HepG2 (cell line): ENCODE data around the gene FHIT. TPM values are rescaled to one million over a fixed set of nuclear protein-coding genes. Genes with fewer than 3 reads are reported as not detected.

Experiments used
- ATF7 ChIP-seq, 2 experiments: fragments of 450-650 bp in 1 of 2; sonication (generic) in 1 of 2; formaldehyde crosslinking in 1 of 2; IDR thresholded peaks; 2 replicates each; pipeline versions ENCODE4 v1.4.0 to v1.6.1; 2016 to 2020; ENCODE audit warnings: antibody characterized with exemption in 1 of 2, mild to moderate bottlenecking in 1 of 2, missing genetic modification reagents in 1 of 2
- GTF2F1 ChIP-seq: fragments of 150-350 bp; IDR thresholded peaks from 2 replicates; pipeline ENCODE4 v1.6.1; 2014; ENCODE audit warnings: low read length
- HNF4A ChIP-seq: sonication (generic); formaldehyde crosslinking; IDR thresholded peaks from 2 replicates; pipeline ENCODE4 v1.4.0; 2020; ENCODE audit warnings: missing genetic modification reagents
- HNRNPUL1 ChIP-seq: fragments of 200-400 bp; formaldehyde crosslinking; IDR thresholded peaks from 2 replicates; pipeline ENCODE4 v1.6.1; 2017; ENCODE audit warnings: low read depth, mild to moderate bottlenecking, low read length, moderate library complexity
- JUNB ChIP-seq: sonication (generic); formaldehyde crosslinking; IDR thresholded peaks from 2 replicates; pipeline ENCODE4 v1.8.0; 2022; ENCODE audit warnings: missing genetic modification reagents, mild to moderate bottlenecking, borderline replicate concordance
- NFKB2 ChIP-seq: sonication (generic); formaldehyde crosslinking; IDR thresholded peaks from 2 replicates; pipeline ENCODE4 v1.4.0; 2020; ENCODE audit warnings: missing genetic modification reagents, borderline replicate concordance
- NFYC ChIP-seq: IDR thresholded peaks from 2 replicates; pipeline ENCODE4 v1.6.1; 2016; ENCODE audit warnings: missing genetic modification reagents, missing compliant biosample characterization
- PHB2 ChIP-seq: fragments of 450-650 bp; IDR thresholded peaks from 2 replicates; pipeline ENCODE4 v1.6.1; 2018; ENCODE audit not compliant: partially characterized antibody
- PHF5A ChIP-seq: IDR thresholded peaks from one replicate; pipeline ENCODE4 v1.6.1; 2018; ENCODE audit warnings: low read depth, missing genetic modification reagents; ENCODE audit not compliant: unreplicated experiment
- POLR2AphosphoS5 ChIP-seq: IDR thresholded peaks from 2 replicates; pipeline ENCODE4 v1.6.1; 2012; ENCODE audit warnings: low read depth, low read length
- TCF7 ChIP-seq: sonication (generic); IDR thresholded peaks from 2 replicates; pipeline ENCODE4 v1.6.1; 2016; ENCODE audit warnings: antibody characterized with exemption, low read depth
- ZFP1 ChIP-seq: IDR thresholded peaks from 2 replicates; pipeline ENCODE4 v1.6.1; 2016
- ZFY ChIP-seq: sonication (generic); formaldehyde crosslinking; IDR thresholded peaks from 2 replicates; pipeline ENCODE4 v1.4.0; 2020; ENCODE audit warnings: missing genetic modification reagents
- ZKSCAN8 ChIP-seq: IDR thresholded peaks from 2 replicates; pipeline ENCODE4 v1.6.1; 2016; ENCODE audit warnings: borderline replicate concordance, missing genetic modification reagents, missing compliant biosample characterization
- ZNF614 ChIP-seq: IDR thresholded peaks from 2 replicates; pipeline ENCODE4 v1.6.1; 2018; ENCODE audit warnings: missing biosample characterization, missing genetic modification reagents, inconsistent platforms, borderline replicate concordance
- ZSCAN31 ChIP-seq: sonication (generic); formaldehyde crosslinking; IDR thresholded peaks from 2 replicates; pipeline ENCODE4 v1.5.0; 2020; ENCODE audit warnings: low read depth, mild to moderate bottlenecking, missing genetic modification reagents
- polyA plus RNA-seq, 8 experiments: library from polyadenylated mRNA; depleted of rRNA in 3 of 8; stranded (reverse) in 7 of 8; unstranded in 1 of 8; fragments of >200 nt; fragmentation: Illumina TruSeq in 4 of 8; extraction: Trizol in 4 of 8; gene quantifications; 2 replicates each; pipeline versions ENCODE4 v1.2.1 to v1.2.3, GENCODE V29; 2011 to 2016; ENCODE audit warnings: low read depth in 4 of 8, missing spikeins in 1 of 8, mixed read lengths in 1 of 8; ENCODE audit not compliant: insufficient read depth in 1 of 8
- total RNA-seq, 5 experiments: library from RNA; depleted of rRNA; stranded (reverse); fragments of >200 nt; fragmentation: Illumina TruSeq; extraction: Trizol; gene quantifications; 2 replicates each; pipeline ENCODE4 v1.2.3, GENCODE V29; 2016; ENCODE audit warnings: low read depth in 1 of 5
- TF ChIP-seq, protein P1 (sequence below), 2 experiments: sonication (generic) in 1 of 2; formaldehyde crosslinking in 1 of 2; IDR thresholded peaks; 2 replicates each; pipeline versions ENCODE4 v1.6.1 to v1.9.0; 2014 to 2022; ENCODE audit warnings: antibody characterized with exemption in 1 of 2, borderline replicate concordance in 1 of 2, inconsistent platforms in 1 of 2, low read depth in 1 of 2, missing genetic modification reagents in 1 of 2
- TF ChIP-seq, protein P2 (sequence below): sonication (generic); formaldehyde crosslinking; IDR thresholded peaks from 2 replicates; pipeline ENCODE4 v1.5.1; 2020; ENCODE audit warnings: missing genetic modification reagents, mild to moderate bottlenecking, borderline replicate concordance
- TF ChIP-seq, protein P3 (sequence below): sonication (generic); formaldehyde crosslinking; IDR thresholded peaks from 2 replicates; pipeline ENCODE4 v1.4.0; 2020; ENCODE audit warnings: missing genetic modification reagents, low read depth, mild to moderate bottlenecking, borderline replicate concordance

Gene FHIT
- total and polyA plus RNA-seq, 2 of the 13 experiments (the other 11 are each of a cell fraction or from before 2014, with no cell fraction given): 4.0 to 4.6 TPM

DNA sequence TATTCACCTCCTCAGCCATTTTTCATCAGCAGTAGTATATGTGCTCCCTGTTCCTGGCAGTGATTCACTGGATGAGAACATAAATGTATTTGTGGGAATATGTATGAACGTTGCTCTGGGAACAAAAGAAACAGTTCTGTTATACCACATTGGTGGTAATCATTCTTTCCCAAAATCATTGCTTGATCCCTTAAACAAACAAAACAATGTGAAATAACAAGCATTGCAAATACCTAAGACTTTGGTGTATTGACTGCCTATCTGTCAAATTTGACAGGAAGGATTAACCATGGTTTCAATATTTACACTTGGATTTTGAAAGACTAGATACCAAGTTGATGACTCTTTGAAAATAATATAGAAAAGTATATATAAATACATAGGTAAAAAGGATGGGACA lies 284.1 kb downstream of the FHIT start (continued):
- TF ChIP-seq, protein P1, sequence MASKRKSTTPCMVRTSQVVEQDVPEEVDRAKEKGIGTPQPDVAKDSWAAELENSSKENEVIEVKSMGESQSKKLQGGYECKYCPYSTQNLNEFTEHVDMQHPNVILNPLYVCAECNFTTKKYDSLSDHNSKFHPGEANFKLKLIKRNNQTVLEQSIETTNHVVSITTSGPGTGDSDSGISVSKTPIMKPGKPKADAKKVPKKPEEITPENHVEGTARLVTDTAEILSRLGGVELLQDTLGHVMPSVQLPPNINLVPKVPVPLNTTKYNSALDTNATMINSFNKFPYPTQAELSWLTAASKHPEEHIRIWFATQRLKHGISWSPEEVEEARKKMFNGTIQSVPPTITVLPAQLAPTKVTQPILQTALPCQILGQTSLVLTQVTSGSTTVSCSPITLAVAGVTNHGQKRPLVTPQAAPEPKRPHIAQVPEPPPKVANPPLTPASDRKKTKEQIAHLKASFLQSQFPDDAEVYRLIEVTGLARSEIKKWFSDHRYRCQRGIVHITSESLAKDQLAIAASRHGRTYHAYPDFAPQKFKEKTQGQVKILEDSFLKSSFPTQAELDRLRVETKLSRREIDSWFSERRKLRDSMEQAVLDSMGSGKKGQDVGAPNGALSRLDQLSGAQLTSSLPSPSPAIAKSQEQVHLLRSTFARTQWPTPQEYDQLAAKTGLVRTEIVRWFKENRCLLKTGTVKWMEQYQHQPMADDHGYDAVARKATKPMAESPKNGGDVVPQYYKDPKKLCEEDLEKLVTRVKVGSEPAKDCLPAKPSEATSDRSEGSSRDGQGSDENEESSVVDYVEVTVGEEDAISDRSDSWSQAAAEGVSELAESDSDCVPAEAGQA (IDR thresholded peaks at IDR 0.05; ENCODE audit: low read depth): no peak
- TF ChIP-seq, protein P1 (CRISPR knock-in tag; IDR thresholded peaks at IDR 0.05; ENCODE audit: borderline replicate concordance): peak; percentile 96; the same call in 1 of the 2 replicates
- TF ChIP-seq TCF7: peak; percentile 94
- no peak for TF ChIP-seq NFYC (CRISPR knock-in tag)
- TF ChIP-seq ZKSCAN8 (CRISPR knock-in tag): 0 out of 2 replicates have a peak, but pooled peaks have one; percentile 29
- TF ChIP-seq NFKB2 (CRISPR knock-in tag): no peak
- peak; percentile 26; the same call in 1 of the 2 replicates for TF ChIP-seq ZFP1 (CRISPR knock-in tag)
- TF ChIP-seq ZSCAN31 (CRISPR knock-in tag): no peak
- no peak for TF ChIP-seq GTF2F1
- TF ChIP-seq, protein P2, sequence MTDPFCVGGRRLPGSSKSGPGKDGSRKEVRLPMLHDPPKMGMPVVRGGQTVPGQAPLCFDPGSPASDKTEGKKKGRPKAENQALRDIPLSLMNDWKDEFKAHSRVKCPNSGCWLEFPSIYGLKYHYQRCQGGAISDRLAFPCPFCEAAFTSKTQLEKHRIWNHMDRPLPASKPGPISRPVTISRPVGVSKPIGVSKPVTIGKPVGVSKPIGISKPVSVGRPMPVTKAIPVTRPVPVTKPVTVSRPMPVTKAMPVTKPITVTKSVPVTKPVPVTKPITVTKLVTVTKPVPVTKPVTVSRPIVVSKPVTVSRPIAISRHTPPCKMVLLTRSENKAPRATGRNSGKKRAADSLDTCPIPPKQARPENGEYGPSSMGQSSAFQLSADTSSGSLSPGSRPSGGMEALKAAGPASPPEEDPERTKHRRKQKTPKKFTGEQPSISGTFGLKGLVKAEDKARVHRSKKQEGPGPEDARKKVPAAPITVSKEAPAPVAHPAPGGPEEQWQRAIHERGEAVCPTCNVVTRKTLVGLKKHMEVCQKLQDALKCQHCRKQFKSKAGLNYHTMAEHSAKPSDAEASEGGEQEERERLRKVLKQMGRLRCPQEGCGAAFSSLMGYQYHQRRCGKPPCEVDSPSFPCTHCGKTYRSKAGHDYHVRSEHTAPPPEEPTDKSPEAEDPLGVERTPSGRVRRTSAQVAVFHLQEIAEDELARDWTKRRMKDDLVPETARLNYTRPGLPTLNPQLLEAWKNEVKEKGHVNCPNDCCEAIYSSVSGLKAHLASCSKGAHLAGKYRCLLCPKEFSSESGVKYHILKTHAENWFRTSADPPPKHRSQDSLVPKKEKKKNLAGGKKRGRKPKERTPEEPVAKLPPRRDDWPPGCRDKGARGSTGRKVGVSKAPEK: no peak
- TF ChIP-seq ATF7 (IDR thresholded peaks at IDR 0.05): 0 out of 2 replicates have a peak, but pooled peaks have one; percentile 26
- TF ChIP-seq ATF7 (CRISPR knock-in tag; IDR thresholded peaks at IDR 0.05): no peak
- no peak for TF ChIP-seq HNRNPUL1
- TF ChIP-seq HNF4A (CRISPR knock-in tag): peak; percentile 74
- TF ChIP-seq, protein P3, sequence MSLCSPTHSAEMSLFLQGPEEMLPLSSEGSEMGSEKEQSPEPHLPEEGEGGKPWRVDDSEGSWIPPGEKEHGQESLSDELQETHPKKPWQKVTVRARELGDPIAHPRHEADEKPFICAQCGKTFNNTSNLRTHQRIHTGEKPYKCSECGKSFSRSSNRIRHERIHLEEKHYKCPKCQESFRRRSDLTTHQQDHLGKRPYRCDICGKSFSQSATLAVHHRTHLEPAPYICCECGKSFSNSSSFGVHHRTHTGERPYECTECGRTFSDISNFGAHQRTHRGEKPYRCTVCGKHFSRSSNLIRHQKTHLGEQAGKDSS (CRISPR knock-in tag): no peak
- TF ChIP-seq ZNF614: 0 out of 2 replicates have a peak, but pooled peaks have one; percentile 27
- TF ChIP-seq ZFY (CRISPR knock-in tag): no peak
- TF ChIP-seq PHF5A: no peak
- no peak for TF ChIP-seq PHB2
- no peak; the same call in 1 of the 2 replicates for TF ChIP-seq JUNB (CRISPR knock-in tag)
- no peak for TF ChIP-seq POLR2AphosphoS5
